HG02870 (cell line): Measurements from ENCODE around the gene SENP3.

Experiments
- ATAC-seq: cut with Tn5 transposase; IDR thresholded peaks from one replicate; pipeline ENCODE4 v1.9.1; 2021; ENCODE audit warnings: mild to moderate bottlenecking, moderate library complexity; ENCODE audit not compliant: unreplicated experiment

Gene SENP3

DNA sequence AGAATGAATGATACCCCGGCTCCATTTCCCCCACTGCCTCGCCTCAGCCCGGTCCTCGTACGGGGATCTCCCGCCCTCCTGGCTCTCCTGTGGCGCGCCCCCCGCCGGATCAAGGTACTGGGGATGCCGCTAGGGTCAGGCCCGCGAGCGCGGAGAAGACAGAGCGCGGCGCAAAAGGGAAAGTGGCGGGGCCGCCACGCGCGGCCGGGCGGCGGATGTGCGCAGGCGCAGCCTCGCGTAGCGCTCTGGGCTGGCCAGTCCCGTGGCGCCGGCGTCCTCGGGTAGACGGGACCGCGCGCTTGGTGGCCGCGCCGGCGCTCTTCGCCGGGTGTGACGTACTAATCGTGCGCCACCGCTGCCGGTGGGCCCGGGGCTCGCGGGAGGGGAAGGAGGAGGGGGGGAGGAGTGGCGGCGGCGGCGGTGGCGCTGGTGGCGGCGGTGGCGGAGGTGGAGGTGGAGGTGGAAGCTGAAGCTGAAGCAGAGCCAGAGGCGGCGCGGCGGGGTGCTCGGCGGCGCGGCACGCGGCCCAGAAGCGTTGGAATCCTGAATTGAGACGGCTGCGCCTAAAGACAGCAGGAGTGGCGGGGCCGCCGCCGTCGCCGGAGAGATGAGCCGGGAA lies at the start of gene SENP3:
TSS of gene SENP3 (plus strand) at position 331 of the 619 bp plus-strand sequence. CDS start 1,158 bp downstream, outside the sequence.
- peak; percentile 68 for ATAC-seq

DNA sequence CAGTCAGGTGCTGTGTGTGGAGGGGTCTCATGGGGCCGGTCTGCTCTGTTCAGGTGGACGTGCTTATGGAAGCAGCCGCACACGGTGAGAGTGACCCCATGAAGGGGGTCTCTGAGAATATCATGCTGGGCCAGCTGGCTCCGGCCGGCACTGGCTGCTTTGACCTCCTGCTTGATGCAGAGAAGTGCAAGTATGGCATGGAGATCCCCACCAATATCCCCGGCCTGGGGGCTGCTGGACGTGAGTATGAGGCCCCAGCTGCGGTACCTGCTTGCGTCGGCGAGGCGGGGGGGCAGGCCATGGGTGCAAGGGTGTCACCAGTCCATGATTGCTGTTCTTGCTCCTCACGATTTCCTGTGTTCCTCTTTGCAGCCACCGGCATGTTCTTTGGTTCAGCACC lies 49.6 kb upstream of the SENP3 start:
- no peak for ATAC-seq

DNA sequence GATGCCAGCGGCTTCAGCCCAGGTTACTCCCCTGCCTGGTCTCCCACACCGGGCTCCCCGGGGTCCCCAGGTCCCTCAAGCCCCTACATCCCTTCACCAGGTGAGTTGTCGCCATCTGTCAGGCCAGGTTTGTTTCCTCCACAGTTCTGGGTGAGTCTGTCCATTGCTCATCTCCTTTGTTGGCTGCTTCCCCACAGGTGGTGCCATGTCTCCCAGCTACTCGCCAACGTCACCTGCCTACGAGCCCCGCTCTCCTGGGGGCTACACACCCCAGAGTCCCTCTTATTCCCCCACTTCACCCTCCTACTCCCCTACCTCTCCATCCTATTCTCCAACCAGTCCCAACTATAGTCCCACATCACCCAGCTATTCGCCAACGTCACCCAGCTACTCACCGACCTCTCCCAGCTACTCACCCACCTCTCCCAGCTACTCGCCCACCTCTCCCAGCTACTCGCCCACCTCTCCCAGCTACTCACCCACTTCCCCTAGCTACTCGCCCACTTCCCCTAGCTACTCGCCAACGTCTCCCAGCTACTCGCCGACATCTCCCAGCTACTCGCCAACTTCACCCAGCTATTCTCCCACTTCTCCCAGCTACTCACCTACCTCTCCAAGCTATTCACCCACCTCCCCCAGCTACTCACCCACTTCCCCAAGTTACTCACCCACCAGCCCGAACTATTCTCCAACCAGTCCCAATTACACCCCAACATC lies 48.7 kb upstream of the SENP3 start:
- no peak for ATAC-seq

DNA sequence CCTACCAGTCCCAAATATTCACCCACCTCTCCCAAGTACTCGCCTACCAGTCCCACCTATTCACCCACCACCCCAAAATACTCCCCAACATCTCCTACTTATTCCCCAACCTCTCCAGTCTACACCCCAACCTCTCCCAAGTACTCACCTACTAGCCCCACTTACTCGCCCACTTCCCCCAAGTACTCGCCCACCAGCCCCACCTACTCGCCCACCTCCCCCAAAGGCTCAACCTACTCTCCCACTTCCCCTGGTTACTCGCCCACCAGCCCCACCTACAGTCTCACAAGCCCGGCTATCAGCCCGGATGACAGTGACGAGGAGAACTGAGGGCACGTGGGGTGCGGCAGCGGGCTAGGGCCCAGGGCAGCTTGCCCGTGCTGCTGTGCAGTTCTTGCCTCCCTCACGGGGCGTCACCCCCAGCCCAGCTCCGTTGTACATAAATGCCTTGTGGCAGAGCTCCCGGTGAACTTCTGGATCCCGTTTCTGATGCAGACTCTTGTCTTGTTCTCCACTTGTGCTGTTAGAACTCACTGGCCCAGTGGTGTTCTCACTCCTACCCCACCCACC lies 47.8 kb upstream of the SENP3 start:
- ATAC-seq: no peak

DNA sequence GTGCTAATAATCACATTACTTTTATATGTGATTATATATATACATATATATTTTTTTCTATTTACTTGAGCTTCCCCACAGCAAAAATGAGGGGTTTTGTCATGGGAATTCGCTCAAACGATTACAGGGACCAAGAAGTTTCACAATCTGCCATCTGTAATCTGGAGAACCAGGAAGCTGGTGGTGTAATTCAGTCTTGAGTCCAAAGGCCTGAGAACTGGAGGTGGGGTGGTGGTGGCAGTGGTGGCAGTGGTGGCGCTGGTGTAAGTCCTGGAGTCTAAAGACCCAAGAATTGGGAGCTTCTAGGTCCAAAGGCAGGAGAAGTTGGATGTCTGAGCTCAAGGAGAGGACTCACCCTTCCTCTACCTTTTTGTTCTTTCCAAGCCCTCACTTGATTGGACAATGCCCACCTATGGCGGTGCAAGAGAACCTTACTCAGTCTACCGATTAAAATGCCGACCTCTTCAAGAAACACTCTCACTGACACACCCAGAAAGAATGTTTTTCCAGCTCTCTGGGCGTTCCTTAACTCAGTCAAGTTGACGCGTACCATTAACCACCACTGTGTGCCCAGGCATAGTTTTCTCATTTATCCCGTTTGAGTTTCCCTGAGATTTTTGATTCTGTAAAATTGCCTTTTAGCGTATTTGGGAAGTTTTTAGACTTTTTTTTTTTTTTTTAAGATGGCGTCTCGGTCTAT lies 45.7 kb upstream of the SENP3 start:
- no peak for ATAC-seq

- no peak for ATAC-seq
Measured at GRCh38 chr17:7523033-7523432, 38.7 kb upstream of the SENP3 start.

DNA sequence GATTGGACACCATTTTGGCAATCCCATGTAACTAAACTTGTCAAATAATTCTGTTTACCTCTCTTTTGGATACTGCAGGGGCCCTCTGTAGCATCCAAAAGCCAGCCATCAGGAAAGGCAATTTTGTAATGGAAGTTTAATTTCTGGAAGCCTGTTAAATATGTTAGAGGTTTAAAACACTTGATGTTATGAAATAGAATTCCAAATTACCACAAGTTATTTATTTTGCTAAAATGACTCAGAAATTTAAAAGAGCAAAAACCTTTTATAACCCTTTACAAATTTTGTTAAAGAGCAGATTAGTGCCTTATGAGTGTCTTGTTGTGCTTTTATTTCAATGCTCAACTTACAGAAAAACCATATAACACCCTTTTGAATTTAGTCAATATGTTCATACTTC lies 32.9 kb upstream of the SENP3 start:
- ATAC-seq: no peak

- no peak for ATAC-seq
Measured at GRCh38 chr17:7530023-7530900, 31.5 kb upstream of the SENP3 start.

GRCh38 chr17:7538050-7538449 lies 23.7 kb upstream of the SENP3 start:
- no peak for ATAC-seq

DNA sequence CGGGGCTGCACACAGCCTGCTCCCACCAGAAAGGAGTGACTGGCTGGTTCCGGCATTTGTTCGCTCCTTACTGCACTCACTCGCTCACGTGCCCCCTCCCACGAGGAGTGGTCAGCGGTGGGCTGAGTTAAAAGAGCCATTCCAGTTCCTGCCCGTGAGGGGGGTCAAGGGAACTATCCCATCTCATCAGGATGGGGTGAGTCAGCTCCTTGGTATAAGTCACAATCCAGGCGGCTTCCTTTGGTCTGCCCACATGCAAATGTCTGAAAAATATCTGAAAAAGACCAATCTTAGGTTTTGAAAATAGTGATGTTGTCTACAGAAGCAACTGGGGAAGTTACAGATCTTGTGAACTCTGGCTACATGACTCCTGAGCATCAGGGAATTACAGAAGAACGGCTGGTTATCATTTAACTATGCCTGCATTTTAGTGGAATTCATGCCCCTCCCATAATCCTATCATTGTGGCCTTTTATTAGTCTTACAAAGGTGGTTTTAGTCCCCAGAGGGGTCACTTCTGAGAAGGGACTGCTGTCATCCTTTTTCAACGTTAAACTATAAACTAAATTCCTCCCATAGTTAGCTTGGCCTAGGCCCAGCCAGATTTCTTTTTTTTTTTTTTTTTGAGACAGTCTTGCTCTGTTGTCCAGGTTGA lies 22.7 kb upstream of the SENP3 start:
- no peak for ATAC-seq

- ATAC-seq: no peak
Measured at GRCh38 chr17:7541074-7541621, 20.6 kb upstream of the SENP3 start.

- ATAC-seq: no peak
Measured at GRCh38 chr17:7544911-7545310, 16.8 kb upstream of the SENP3 start.

DNA sequence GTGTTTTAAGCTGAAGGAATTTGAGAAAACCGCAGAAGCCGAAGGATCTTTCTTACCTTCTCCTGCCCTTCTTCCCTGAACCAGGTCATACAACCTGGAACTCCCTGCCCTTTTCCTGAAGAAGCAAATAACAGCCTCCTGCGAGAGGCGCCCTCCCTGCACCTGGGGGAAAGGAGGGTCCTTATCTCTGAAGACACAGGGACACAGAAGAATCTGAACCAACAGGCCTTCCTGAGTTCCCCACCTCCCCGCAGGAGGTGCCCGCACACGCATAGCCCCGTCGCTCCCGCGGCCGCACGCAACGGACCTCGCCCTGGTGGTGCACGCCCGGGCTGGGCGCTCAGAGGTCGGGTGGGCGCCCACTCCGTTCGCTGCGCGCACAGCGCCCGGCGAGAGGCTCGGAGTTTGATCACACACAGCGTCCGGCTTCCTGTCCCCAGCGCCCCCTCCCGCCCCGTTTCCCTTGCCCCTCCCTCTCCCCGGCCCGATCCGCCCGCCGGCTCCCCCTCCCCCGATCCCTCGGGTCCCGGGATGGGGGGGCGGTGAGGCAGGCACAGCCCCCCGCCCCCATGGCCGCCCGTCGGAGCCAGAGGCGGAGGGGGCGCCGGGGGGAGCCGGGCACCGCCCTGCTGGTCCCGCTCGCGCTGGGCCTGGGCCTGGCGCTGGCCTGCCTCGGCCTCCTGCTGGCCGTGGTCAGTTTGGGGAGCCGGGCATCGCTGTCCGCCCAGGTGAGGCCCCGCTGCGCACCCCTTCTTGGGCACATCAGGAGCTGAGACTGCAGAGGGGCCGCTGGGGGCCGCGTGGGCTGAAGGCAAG lies 12.9 kb upstream of the SENP3 start, which contains the start of gene TNFSF12:
TSS of gene TNFSF12 (plus strand) at position 474 of the 816 bp plus-strand sequence. CDS start at position 570, 96 bp downstream.
- ATAC-seq: no peak

DNA sequence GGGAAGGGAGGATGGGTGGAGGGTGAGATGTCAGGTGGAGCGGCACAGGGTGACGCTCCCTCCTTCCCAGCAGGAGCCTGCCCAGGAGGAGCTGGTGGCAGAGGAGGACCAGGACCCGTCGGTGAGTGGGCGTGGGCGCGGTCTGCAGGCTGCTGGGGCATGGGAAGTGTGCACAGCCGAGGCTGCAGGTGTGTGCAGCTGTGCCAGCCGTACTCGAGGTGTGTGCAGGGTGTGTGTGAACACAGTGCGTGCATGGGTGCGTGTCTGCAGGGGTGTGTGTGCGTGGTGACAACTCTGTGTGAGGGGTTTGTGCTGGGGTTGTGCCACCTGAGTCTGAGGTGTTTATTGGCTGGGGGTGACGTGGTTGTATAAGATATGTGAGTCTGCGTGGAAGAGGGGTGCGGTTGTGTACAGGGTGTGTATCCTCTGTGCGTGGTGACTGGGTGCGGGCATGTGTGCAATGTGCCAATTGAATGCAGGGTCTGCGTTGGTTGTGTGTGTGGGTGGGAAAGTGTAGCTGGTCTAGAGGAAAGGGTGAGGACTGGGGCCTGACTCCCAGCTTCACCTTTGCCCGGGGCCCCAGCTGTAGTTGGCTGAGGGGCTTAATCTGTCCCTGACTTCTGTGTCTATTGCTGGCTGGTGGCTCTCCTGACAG lies 12.2 kb upstream of the SENP3 start:
- ATAC-seq: no peak

DNA sequence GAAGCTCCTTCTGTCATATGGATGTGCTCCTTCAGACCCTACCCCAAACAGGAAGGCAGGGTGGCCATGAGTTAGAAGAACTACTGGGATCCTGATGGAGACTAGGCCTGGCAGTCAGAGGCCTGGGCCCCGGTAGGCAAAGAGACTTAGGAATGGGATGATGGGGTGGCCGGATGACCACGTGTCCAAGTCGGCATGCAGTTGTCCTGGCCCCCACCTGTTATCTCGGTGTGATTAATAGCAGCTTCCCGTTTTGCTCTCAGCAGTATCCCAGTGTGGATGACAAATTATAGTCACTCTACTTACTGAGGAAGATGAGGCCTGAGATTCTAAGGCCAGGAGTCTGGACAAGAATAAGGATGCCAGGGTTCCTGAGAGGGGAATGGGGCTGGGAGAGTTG lies 11.4 kb upstream of the SENP3 start:
- ATAC-seq: no peak

DNA sequence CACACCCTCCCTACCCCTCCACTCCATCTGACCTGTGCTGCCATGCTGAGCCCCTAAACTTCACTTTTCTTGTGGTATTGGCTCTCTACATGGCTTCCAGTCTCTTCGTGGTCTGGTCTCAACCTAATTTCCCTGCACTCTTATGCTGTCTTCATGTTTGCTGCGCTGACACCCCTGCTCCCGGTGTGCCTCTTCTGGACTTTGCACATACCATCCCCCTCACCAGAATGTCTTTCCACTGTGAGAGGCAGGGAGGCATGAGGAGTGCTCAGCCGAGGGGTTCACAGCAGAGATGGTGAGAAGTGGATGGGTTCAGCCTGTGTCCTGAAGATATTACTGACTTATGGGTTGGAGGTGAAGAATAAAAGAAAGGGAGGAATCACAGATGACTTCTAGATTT lies 10.3 kb upstream of the SENP3 start:
- ATAC-seq: no peak

- no peak for ATAC-seq
Measured at GRCh38 chr17:7552621-7553051, 9.1 kb upstream of the SENP3 start.

DNA sequence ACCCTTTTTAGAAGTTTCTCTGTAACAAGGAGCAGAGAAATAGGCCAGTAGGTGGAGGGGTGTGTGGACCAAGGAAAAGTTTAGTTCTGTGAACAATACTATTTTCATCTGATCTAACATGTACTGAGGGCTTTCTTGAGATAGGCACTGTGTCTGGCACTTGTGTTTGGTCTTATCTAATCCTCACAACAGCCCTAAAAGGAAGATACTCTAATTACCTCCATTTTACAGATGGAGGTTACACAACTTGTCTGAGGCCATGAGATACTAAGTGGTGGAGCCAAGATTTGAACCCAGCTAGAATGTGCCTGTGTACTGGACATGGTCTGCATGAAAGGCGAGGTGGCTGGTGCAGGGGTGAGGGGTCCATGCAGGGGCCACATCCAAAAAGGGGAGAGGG lies 8.4 kb upstream of the SENP3 start:
- no peak for ATAC-seq
